Left cardiac atrium (tissue), 4 donors: ENCODE measurements around the gene GPHN. TPM values are rescaled to one million over a fixed set of nuclear protein-coding genes. Genes with fewer than 3 reads are reported as not detected.

Experiments used
- ATAC-seq, 2 donors: fragments of 200-7000 bp; cut with Tn5 transposase; one replicate each; pipeline ENCODE4 v1.9.1; 2020; ENCODE audit warnings: mild to moderate bottlenecking in 2 of 2, moderate library complexity in 2 of 2
- DNase-seq: peaks from one replicate; pipeline ENCODE4 v3.0.0-alpha.2; 2020
- intact Hi-C, 2 donors: fragments of 100-400 bp; cut with DNase I; formaldehyde crosslinking; loops; one replicate each; pipeline versions ENCODE4 v1.14.1 to v1.15.1; 2022 to 2023
- total RNA-seq, 2 donors: library from RNA; stranded (reverse); fragmentation: NEBNext Ultra II Directional; extraction: Animal tissue kit (Norgen Biotek cat#: 25700); gene quantifications; one replicate each; pipeline ENCODE4 v1.2.1, GENCODE V29; 2021
- donor health status: DM: no; HTN: yes; CAD: no.
- donor health status: DM: no; HTN: yes; CAD: no; lungs with severe emphysema.
- donor health status: DM: yes; HTN: yes; CAD: no.
- donor health status: Dilated cardiomyopathy.

Gene GPHN
- total RNA-seq, 2 donors from 2014 or later = 19.9 to 27.8 TPM

- ATAC-seq (no peak), DNase-seq (no peak)
- intact Hi-C loops = no loop called here
Measured at GRCh38 chr14:66975251-66975650, 467.3 kb downstream of the GPHN start.

GRCh38 chr14:66979101-66979974 is 471.4 kb downstream of the GPHN start:
- intact Hi-C loops = no loop called here
- no peak for ATAC-seq
- no peak for DNase-seq

GRCh38 chr14:66982247-66982646 is 474.3 kb downstream of the GPHN start:
- intact Hi-C loops = no loop called here
- ATAC-seq = no peak

GRCh38 chr14:66992776-66993175 is 484.8 kb downstream of the GPHN start:
- intact Hi-C loops = no loop called here
- DNase-seq = no peak
- ATAC-seq = no peak

More at GRCh38 chr14:66982247-66982646, 474.3 kb downstream of the GPHN start:
- no peak for DNase-seq

GRCh38 chr14:66993512-66993911 is 485.6 kb downstream of the GPHN start:
- DNase-seq (no peak), ATAC-seq (no peak)
- intact Hi-C loops = no loop called here

GRCh38 chr14:66998013-66998412 is 490.1 kb downstream of the GPHN start:
- DNase-seq (no peak), ATAC-seq (no peak)
- intact Hi-C loops = no loop called here

GRCh38 chr14:66999978-67000377 is 492.0 kb downstream of the GPHN start:
- intact Hi-C loops = no loop called here
- no peak for DNase-seq
- no peak for ATAC-seq

- intact Hi-C loops = no loop called here
- ATAC-seq (no peak), DNase-seq (no peak)
Measured at GRCh38 chr14:67002994-67003753, 495.2 kb downstream of the GPHN start.

GRCh38 chr14:67004521-67004920 is 496.6 kb downstream of the GPHN start:
- ATAC-seq (no peak), DNase-seq (no peak)
- intact Hi-C loops = no loop called here

- intact Hi-C loops = no loop called here
- DNase-seq = no peak
- no peak for ATAC-seq
Measured at GRCh38 chr14:67010602-67011001, 502.7 kb downstream of the GPHN start.

- ATAC-seq (no peak), DNase-seq (no peak)
- intact Hi-C loops = no loop called here
Measured at GRCh38 chr14:67016856-67017255, 508.9 kb downstream of the GPHN start.

- ATAC-seq = no peak
- no peak for DNase-seq
- intact Hi-C loops = no loop called here
Measured at GRCh38 chr14:67018720-67019119, 510.8 kb downstream of the GPHN start.

- ATAC-seq (no peak), DNase-seq (no peak)
- intact Hi-C loops = no loop called here
Measured at GRCh38 chr14:67019796-67020195, 511.8 kb downstream of the GPHN start.

GRCh38 chr14:67031920-67032774 is 524.2 kb downstream of the GPHN start:
- intact Hi-C loops = no loop called here
- ATAC-seq (no peak), DNase-seq (no peak)

GRCh38 chr14:67045440-67045839 is 537.5 kb downstream of the GPHN start:
- intact Hi-C loops = no loop called here
- no peak for ATAC-seq
- no peak for DNase-seq

GRCh38 chr14:67050896-67051295 is 542.9 kb downstream of the GPHN start:
- intact Hi-C loops = no loop called here
- no peak for ATAC-seq
- DNase-seq = no peak

GRCh38 chr14:67056684-67057083 is 548.7 kb downstream of the GPHN start:
- intact Hi-C loops = no loop called here
- no peak for ATAC-seq
- no peak for DNase-seq

- DNase-seq (no peak), ATAC-seq (no peak)
- intact Hi-C loops = no loop called here
Measured at GRCh38 chr14:67059596-67059995, 551.6 kb downstream of the GPHN start.

- DNase-seq (no peak), ATAC-seq (no peak)
- intact Hi-C loops = no loop called here
Measured at GRCh38 chr14:67060546-67060945, 552.6 kb downstream of the GPHN start.
